Tibial nerve (tissue), 4 donors: ENCODE results near the gene MAPK4. TPM values are rescaled to one million over a fixed set of nuclear protein-coding genes. Genes with fewer than 3 reads are reported as not detected.

Source experiments
- DNase-seq, 2 donors: peaks; one replicate each; pipeline ENCODE4 v3.0.0-alpha.2; 2019; ENCODE audit warnings: low spot score in 2 of 2
- H3K27ac ChIP-seq, 4 donors: fragments of 200-600 bp; sonication (generic) in 3 of 4; one replicate each; pipeline ENCODE4 v1.5.1; 2017 to 2019; ENCODE audit warnings: mild to moderate bottlenecking in 1 of 4
- H3K27me3 ChIP-seq, 2 donors: fragments of 200-600 bp; sonication (generic) in 1 of 2; one replicate each; pipeline versions ENCODE4 v1.5.1 to v1.6.0; 2017 to 2019
- H3K36me3 ChIP-seq, 3 donors: fragments of 200-600 bp; sonication (generic); one replicate each; pipeline ENCODE4 v1.5.1; 2018 to 2019
- H3K4me1 ChIP-seq, 4 donors: fragments of 200-600 bp; sonication (generic) in 3 of 4; one replicate each; pipeline ENCODE4 v1.5.1; 2017 to 2019
- H3K4me3 ChIP-seq, 4 donors: fragments of 200-600 bp; sonication (generic) in 3 of 4; one replicate each; pipeline ENCODE4 v1.5.1; 2017 to 2019; ENCODE audit warnings: mild to moderate bottlenecking in 1 of 4, moderate library complexity in 1 of 4
- H3K9me3 ChIP-seq, 4 donors: fragments of 200-600 bp; sonication (generic) in 3 of 4; one replicate each; pipeline ENCODE4 v1.5.1; 2017 to 2019
- EP300 ChIP-seq, 2 donors: sonication (generic); formaldehyde crosslinking; IDR thresholded peaks; one replicate each; pipeline ENCODE4 v1.6.1; 2017; ENCODE audit warnings: antibody characterized with exemption in 2 of 2, mild to moderate bottlenecking in 1 of 2
- POLR2A ChIP-seq, 2 donors: fragments of 450-650 bp; IDR thresholded peaks; one replicate each; pipeline ENCODE4 v1.6.1; 2017; ENCODE audit warnings: antibody characterized with exemption in 2 of 2, mild to moderate bottlenecking in 2 of 2, moderate library complexity in 2 of 2
- WGBS, 2 donors: methylation state at CpG; one replicate each; pipeline ENCODE4 v1.1.5; 2018; 5-methylcytosine and 5-hydroxymethylcytosine counted together
- total RNA-seq, 4 donors: library from RNA; depleted of rRNA; stranded (reverse); fragments of >200 nt; gene quantifications; one replicate each; pipeline ENCODE4 v1.1.0, GENCODE V29; 2016
- TF ChIP-seq, protein P1 (sequence below), 5 experiments: fragments of 200-600 bp in 3 of 5; fragments of 450-650 bp in 2 of 5; sonication (generic) in 3 of 5; IDR thresholded peaks; one replicate each; pipeline ENCODE4 v1.5.1; 2016 to 2019; ENCODE audit warnings: antibody characterized with exemption in 5 of 5, mild to moderate bottlenecking in 3 of 5, moderate library complexity in 2 of 5

The MAPK4 gene
- total RNA-seq, 4 donors from 2014 or later: 1.4 to 10.8 (median 2.3) TPM

DNA sequence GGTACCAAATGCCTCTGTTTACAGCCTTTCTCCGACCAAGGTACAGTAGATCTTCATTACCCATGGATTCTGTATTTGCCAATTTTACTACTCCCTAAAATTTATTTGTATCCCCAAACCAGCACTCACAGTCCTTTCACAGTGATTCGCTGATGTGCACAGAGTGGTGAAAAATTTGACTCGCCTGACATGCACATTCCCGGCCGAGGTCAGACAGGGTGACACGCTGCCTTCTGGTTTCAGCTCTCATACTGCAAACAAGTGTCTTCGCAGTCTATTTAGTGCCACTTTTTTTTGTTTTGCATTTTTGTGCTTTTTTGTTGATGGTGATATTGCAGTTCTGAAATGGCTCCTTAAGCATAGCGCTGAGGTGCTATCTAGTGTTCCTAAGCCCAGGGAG is 71.0 kb downstream of the MAPK4 start:
- TF ChIP-seq, protein P1, sequence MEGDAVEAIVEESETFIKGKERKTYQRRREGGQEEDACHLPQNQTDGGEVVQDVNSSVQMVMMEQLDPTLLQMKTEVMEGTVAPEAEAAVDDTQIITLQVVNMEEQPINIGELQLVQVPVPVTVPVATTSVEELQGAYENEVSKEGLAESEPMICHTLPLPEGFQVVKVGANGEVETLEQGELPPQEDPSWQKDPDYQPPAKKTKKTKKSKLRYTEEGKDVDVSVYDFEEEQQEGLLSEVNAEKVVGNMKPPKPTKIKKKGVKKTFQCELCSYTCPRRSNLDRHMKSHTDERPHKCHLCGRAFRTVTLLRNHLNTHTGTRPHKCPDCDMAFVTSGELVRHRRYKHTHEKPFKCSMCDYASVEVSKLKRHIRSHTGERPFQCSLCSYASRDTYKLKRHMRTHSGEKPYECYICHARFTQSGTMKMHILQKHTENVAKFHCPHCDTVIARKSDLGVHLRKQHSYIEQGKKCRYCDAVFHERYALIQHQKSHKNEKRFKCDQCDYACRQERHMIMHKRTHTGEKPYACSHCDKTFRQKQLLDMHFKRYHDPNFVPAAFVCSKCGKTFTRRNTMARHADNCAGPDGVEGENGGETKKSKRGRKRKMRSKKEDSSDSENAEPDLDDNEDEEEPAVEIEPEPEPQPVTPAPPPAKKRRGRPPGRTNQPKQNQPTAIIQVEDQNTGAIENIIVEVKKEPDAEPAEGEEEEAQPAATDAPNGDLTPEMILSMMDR (IDR thresholded peaks at IDR 0.05): no peak
- TF ChIP-seq POLR2A (IDR thresholded peaks at IDR 0.05): no peak
- TF ChIP-seq EP300 (IDR thresholded peaks at IDR 0.05): no peak

GRCh38 chr18:50632895-50633515 is 73.1 kb downstream of the MAPK4 start:
- no peaks in the 10 kb centered on the region for H3K4me1 ChIP-seq
- H3K27me3 ChIP-seq: no peaks in the 10 kb centered on the region
- DNase-seq: no peak
- H3K9me3 ChIP-seq: no peaks in the 10 kb centered on the region
- H3K4me3 ChIP-seq: no peak overlapping the region
- no peaks in the 10 kb centered on the region for H3K36me3 ChIP-seq
- WGBS, 2 donors: 65 to 80% methylated on average over 7 to 8 of the region's 8 CpGs
- no peak overlapping the region for H3K27ac ChIP-seq
- TF ChIP-seq EP300 (IDR thresholded peaks at IDR 0.05) (no peak), POLR2A (IDR thresholded peaks at IDR 0.05) (no peak)
- TF ChIP-seq, protein P1 (IDR thresholded peaks at IDR 0.05): no peak

More for the DNA sequence above, 71.0 kb downstream of the MAPK4 start:
- Histone ChIP-seq H3K4me1 (no peaks in the 10 kb centered on the region), H3K9me3 (no peaks in the 10 kb centered on the region), H3K4me3 (no peak overlapping the region), H3K36me3 (no peaks in the 10 kb centered on the region), H3K27me3 (no peaks in the 10 kb centered on the region), H3K27ac (no peak overlapping the region)
- 71 to 73% methylated on average over 8 of the region's 8 CpGs for WGBS, 2 donors
- DNase-seq: no peak

GRCh38 chr18:50633992-50634391 is 74.1 kb downstream of the MAPK4 start:
- no peak for DNase-seq
- TF ChIP-seq, protein P1 (IDR thresholded peaks at IDR 0.05): no peak
- TF ChIP-seq POLR2A (IDR thresholded peaks at IDR 0.05) (no peak), EP300 (IDR thresholded peaks at IDR 0.05) (no peak)
- Histone ChIP-seq H3K9me3 (no peaks in the 10 kb centered on the region), H3K27ac (no peak overlapping the region), H3K4me1 (no peaks in the 10 kb centered on the region), H3K4me3 (no peak overlapping the region), H3K36me3 (no peaks in the 10 kb centered on the region), H3K27me3 (no peaks in the 10 kb centered on the region)
- whole genome bisulfite sequencing, 2 donors: 85 to 90% methylated on average over 3 of the region's 3 CpGs

DNA sequence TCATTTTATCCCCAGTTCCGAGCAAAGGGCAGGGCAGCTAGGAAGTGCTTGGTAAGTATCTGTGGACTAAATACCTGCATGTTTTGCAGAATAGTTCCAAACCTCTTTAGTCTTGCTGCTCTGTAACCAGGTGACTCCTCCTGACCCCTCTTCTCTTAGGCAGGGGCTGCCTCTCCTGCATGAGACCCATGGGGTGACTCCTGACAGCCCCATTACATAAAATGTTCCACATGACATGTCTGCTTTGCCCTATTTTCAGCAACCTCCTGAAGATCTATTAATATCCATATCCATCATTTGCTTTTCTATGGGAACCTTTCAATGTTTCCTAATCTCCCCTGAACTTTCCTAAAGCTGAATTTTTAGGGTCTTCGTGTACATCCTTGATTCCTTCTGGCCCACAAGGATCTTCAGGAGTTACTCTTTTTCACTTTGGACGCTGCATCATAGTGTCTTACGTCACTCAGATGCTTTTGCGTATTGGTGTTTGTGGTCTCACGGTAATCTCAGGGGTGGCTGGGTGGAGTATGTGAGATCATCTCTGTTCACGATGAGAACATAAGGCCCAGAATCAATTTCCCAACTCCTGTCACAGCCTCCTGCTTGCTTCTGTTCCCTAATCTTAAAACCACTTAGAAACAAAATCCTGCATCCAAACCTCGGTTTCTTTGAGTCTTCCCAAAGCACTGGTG is 76.6 kb downstream of the MAPK4 start:
- Histone ChIP-seq H3K27ac (no peak overlapping the region), H3K27me3 (no peaks in the 10 kb centered on the region), H3K4me3 (no peak overlapping the region), H3K36me3 (no peaks in the 10 kb centered on the region), H3K9me3 (no peaks in the 10 kb centered on the region), H3K4me1 (no peaks in the 10 kb centered on the region)
- 89% methylated on average over 8 of the region's 8 CpGs for WGBS, 2 donors
- no peak for TF ChIP-seq EP300 (IDR thresholded peaks at IDR 0.05)
- no peak for TF ChIP-seq POLR2A (IDR thresholded peaks at IDR 0.05)
- TF ChIP-seq, protein P1 (IDR thresholded peaks at IDR 0.05): no peak
- DNase-seq: no peak
